Measurements from ENCODE around the gene GPC6. TPM values are rescaled to one million over a fixed set of nuclear protein-coding genes. Genes with fewer than 3 reads are reported as not detected.

GPC6 gene
- polyA plus RNA-seq, 4 donors = 0.22 to 45.0 (median 1.4) TPM

- DNase-seq (no peak), FAIRE-seq (no peak)
- Histone ChIP-seq H3K27ac (ENCODE audit: low read depth in 1 of 3, low read length in 2 of 3) (no peak overlapping the region), H3K4me3 (ENCODE audit: low read depth in 1 of 3, low read length in 3 of 3) (no peak overlapping the region), H3K36me3 (ENCODE audit: control insufficient read depth in 3 of 3, insufficient read depth in 2 of 3, low read depth in 1 of 3, low read length in 3 of 3) (no peaks in the 10 kb centered on the region), H3K27me3 (ENCODE audit: control insufficient read depth in 3 of 3, insufficient read depth in 3 of 3, low read length in 3 of 3) (no peaks in the 10 kb centered on the region), H3K4me1 (ENCODE audit: control insufficient read depth in 3 of 3, insufficient read depth in 2 of 3, low read depth in 1 of 3, low read length in 2 of 3) (no peaks in the 10 kb centered on the region), H3K9me3 (ENCODE audit: control insufficient read depth in 2 of 2, insufficient read depth in 1 of 2, low read depth in 1 of 2, low read length in 1 of 2) (no peaks in the 10 kb centered on the region)
- 81 to 88% (median 88%) methylated on average over 3 of the region's 3 CpGs for WGBS, 3 donors
Measured at GRCh38 chr13:94267581-94268366, 1041.2 kb downstream of the GPC6 start.

DNA sequence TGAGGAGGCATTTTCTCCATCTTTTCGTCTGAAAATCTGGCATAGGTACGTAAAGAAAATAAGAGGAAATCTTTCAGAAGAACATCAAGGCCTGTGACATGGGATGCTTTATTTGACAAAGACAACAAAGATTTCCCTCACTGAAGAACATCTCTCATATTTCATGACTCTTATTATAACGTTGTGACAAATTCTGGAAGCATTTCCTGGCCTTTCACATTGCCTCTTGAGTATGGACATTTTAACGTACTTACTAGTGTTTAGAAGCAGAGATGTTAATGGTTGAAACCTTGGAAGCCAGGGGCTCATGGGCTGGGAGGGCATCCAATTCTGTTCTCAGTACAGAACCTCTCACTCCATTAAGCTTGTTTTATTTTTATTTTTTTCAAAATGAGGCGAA lies 1042.1 kb downstream of the GPC6 start:
- Histone ChIP-seq H3K36me3 (ENCODE audit: control insufficient read depth in 3 of 3, insufficient read depth in 2 of 3, low read depth in 1 of 3, low read length in 3 of 3) (no peaks in the 10 kb centered on the region), H3K27ac (ENCODE audit: low read depth in 1 of 3, low read length in 2 of 3) (no peak overlapping the region), H3K4me3 (ENCODE audit: low read depth in 1 of 3, low read length in 3 of 3) (no peak overlapping the region), H3K4me1 (ENCODE audit: control insufficient read depth in 3 of 3, insufficient read depth in 2 of 3, low read depth in 1 of 3, low read length in 2 of 3) (no peaks in the 10 kb centered on the region), H3K27me3 (ENCODE audit: control insufficient read depth in 3 of 3, insufficient read depth in 3 of 3, low read length in 3 of 3) (no peaks in the 10 kb centered on the region), H3K9me3 (ENCODE audit: control insufficient read depth in 2 of 2, insufficient read depth in 1 of 2, low read depth in 1 of 2, low read length in 1 of 2) (no peaks in the 10 kb centered on the region)
- WGBS, 3 donors = 66 to 86% (median 85%) methylated on average over 5 of the region's 5 CpGs
- no peak for DNase-seq
- FAIRE-seq = no peak

DNA sequence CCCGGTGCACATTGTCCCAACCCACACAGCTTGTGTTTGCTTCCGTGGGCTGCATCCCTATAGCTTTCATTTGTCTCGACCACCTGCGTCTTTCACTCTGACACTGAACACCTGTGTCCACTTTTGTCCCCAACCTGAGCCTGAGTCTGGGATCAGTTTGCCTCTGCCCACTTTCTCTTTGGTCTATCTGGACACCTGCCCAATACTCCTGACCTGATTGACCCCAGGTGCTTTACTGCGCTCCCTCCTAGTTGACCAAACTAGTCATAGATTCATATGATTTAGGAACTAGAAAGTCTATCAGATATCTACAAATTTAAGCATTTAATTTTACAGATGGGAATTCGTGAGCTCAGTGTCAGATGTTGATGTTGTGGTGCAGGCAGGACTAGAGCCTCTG lies 1043.0 kb downstream of the GPC6 start:
- H3K4me3 ChIP-seq (ENCODE audit: low read depth in 1 of 3, low read length in 3 of 3) = no peak overlapping the region
- H3K27ac ChIP-seq (ENCODE audit: low read depth in 1 of 3, low read length in 2 of 3) = no peak overlapping the region
- FAIRE-seq (no peak), DNase-seq (no peak)
- WGBS, 3 donors = 74 to 84% (median 81%) methylated on average over 6 of the region's 6 CpGs
- no peaks in the 10 kb centered on the region for H3K9me3 ChIP-seq (ENCODE audit: control insufficient read depth in 2 of 2, insufficient read depth in 1 of 2, low read depth in 1 of 2, low read length in 1 of 2)
- no peaks in the 10 kb centered on the region for H3K4me1 ChIP-seq (ENCODE audit: control insufficient read depth in 3 of 3, insufficient read depth in 2 of 3, low read depth in 1 of 3, low read length in 2 of 3)
- no peaks in the 10 kb centered on the region for H3K36me3 ChIP-seq (ENCODE audit: control insufficient read depth in 3 of 3, insufficient read depth in 2 of 3, low read depth in 1 of 3, low read length in 3 of 3)
- no peaks in the 10 kb centered on the region for H3K27me3 ChIP-seq (ENCODE audit: control insufficient read depth in 3 of 3, insufficient read depth in 3 of 3, low read length in 3 of 3)

GRCh38 chr13:94270556-94270955 lies 1043.9 kb downstream of the GPC6 start:
- 91 to 97% (median 94%) methylated on average over 2 of the region's 2 CpGs for WGBS, 3 donors
- FAIRE-seq = no peak
- no peaks in the 10 kb centered on the region for H3K9me3 ChIP-seq (ENCODE audit: control insufficient read depth in 2 of 2, insufficient read depth in 1 of 2, low read depth in 1 of 2, low read length in 1 of 2)
- H3K4me1 ChIP-seq (ENCODE audit: control insufficient read depth in 3 of 3, insufficient read depth in 2 of 3, low read depth in 1 of 3, low read length in 2 of 3) = no peaks in the 10 kb centered on the region
- H3K27me3 ChIP-seq (ENCODE audit: control insufficient read depth in 3 of 3, insufficient read depth in 3 of 3, low read length in 3 of 3) = no peaks in the 10 kb centered on the region
- H3K27ac ChIP-seq (ENCODE audit: low read depth in 1 of 3, low read length in 2 of 3) = no peak overlapping the region
- no peak overlapping the region for H3K4me3 ChIP-seq (ENCODE audit: low read depth in 1 of 3, low read length in 3 of 3)
- no peaks in the 10 kb centered on the region for H3K36me3 ChIP-seq (ENCODE audit: control insufficient read depth in 3 of 3, insufficient read depth in 2 of 3, low read depth in 1 of 3, low read length in 3 of 3)
- no peak for DNase-seq

DNA sequence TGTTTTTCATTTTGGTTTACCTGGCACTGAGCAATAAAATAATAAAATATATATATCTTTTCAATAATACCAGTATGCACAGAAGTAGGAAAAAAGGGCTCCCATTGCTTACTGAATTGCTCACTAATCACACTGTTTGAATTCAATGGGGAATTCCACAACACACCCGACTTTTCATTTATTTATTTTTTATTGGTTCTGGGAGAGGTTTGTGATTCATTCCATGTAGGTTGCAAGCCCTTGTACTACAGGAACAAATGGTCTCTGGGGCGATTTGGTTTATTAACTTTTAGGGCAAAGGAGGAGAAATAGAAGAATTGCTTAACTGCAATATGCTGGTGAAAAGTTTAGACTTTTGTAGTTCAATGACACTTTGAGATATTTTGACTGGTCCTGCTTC lies 1045.4 kb downstream of the GPC6 start:
- H3K4me1 ChIP-seq (ENCODE audit: control insufficient read depth in 3 of 3, insufficient read depth in 2 of 3, low read depth in 1 of 3, low read length in 2 of 3) = no peaks in the 10 kb centered on the region
- H3K9me3 ChIP-seq (ENCODE audit: control insufficient read depth in 2 of 2, insufficient read depth in 1 of 2, low read depth in 1 of 2, low read length in 1 of 2) = no peaks in the 10 kb centered on the region
- H3K27ac ChIP-seq (ENCODE audit: low read depth in 1 of 3, low read length in 2 of 3) = no peak overlapping the region
- no peaks in the 10 kb centered on the region for H3K36me3 ChIP-seq (ENCODE audit: control insufficient read depth in 3 of 3, insufficient read depth in 2 of 3, low read depth in 1 of 3, low read length in 3 of 3)
- H3K27me3 ChIP-seq (ENCODE audit: control insufficient read depth in 3 of 3, insufficient read depth in 3 of 3, low read length in 3 of 3) = no peaks in the 10 kb centered on the region
- no peak overlapping the region for H3K4me3 ChIP-seq (ENCODE audit: low read depth in 1 of 3, low read length in 3 of 3)
- FAIRE-seq (no peak), DNase-seq (no peak)
- 56 to 65% (median 62%) methylated on average over 2 of the region's 2 CpGs for WGBS, 3 donors

DNA sequence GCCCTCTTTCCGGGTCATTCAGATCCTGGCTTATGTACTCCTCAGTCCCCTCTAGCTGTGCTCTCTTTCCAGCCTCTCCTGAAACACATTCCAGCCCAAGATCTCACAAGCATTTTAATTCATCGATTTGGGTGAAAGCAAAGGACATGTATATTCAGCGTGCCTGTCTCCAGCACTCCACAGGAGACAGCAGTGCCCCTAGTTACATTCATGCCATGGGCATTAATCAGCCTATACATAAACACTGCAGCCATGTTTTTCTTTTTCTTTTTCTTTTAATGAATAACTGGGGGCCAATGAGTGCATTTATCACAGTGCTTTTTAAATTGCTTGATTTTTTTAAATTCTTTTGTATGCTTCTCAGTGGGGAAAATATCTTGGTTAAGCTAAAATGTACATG lies 1053.7 kb downstream of the GPC6 start:
- DNase-seq (no peak), FAIRE-seq (no peak)
- no peak overlapping the region for H3K4me3 ChIP-seq (ENCODE audit: low read depth in 1 of 3, low read length in 3 of 3)
- WGBS, 3 donors = 63 to 74% (median 73%) methylated on average over 3 of the region's 3 CpGs
- H3K27ac ChIP-seq (ENCODE audit: low read depth in 1 of 3, low read length in 2 of 3) = no peak overlapping the region
- H3K9me3 ChIP-seq (ENCODE audit: control insufficient read depth in 2 of 2, insufficient read depth in 1 of 2, low read depth in 1 of 2, low read length in 1 of 2) = no peaks in the 10 kb centered on the region
- H3K4me1 ChIP-seq (ENCODE audit: control insufficient read depth in 3 of 3, insufficient read depth in 2 of 3, low read depth in 1 of 3, low read length in 2 of 3) = no peaks in the 10 kb centered on the region
- no peaks in the 10 kb centered on the region for H3K36me3 ChIP-seq (ENCODE audit: control insufficient read depth in 3 of 3, insufficient read depth in 2 of 3, low read depth in 1 of 3, low read length in 3 of 3)
- H3K27me3 ChIP-seq (ENCODE audit: control insufficient read depth in 3 of 3, insufficient read depth in 3 of 3, low read length in 3 of 3) = no peaks in the 10 kb centered on the region

DNA sequence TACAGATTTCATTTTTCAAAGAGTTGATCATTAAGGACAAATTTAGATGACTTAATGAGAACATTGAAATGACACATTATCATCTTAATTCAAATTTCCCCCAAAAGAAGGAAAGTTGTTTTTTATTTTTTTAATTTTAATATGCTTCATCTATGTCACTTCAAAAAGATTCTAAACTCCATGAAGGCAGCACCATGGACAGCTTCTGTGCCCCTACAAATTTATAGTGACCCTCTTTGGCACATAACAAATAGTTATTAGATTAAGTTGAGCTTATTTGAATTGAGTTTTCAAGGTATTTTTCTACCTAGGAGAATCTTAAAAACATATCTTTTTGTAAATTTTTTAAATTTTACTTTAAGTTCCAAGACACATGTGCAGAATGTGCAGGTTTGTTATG lies 1054.2 kb downstream of the GPC6 start:
- no peaks in the 10 kb centered on the region for H3K27me3 ChIP-seq (ENCODE audit: control insufficient read depth in 3 of 3, insufficient read depth in 3 of 3, low read length in 3 of 3)
- FAIRE-seq (no peak), DNase-seq (no peak)
- no peaks in the 10 kb centered on the region for H3K4me1 ChIP-seq (ENCODE audit: control insufficient read depth in 3 of 3, insufficient read depth in 2 of 3, low read depth in 1 of 3, low read length in 2 of 3)
- H3K36me3 ChIP-seq (ENCODE audit: control insufficient read depth in 3 of 3, insufficient read depth in 2 of 3, low read depth in 1 of 3, low read length in 3 of 3) = no peaks in the 10 kb centered on the region
- H3K27ac ChIP-seq (ENCODE audit: low read depth in 1 of 3, low read length in 2 of 3) = no peak overlapping the region
- no peaks in the 10 kb centered on the region for H3K9me3 ChIP-seq (ENCODE audit: control insufficient read depth in 2 of 2, insufficient read depth in 1 of 2, low read depth in 1 of 2, low read length in 1 of 2)
- no peak overlapping the region for H3K4me3 ChIP-seq (ENCODE audit: low read depth in 1 of 3, low read length in 3 of 3)

GRCh38 chr13:94286581-94286980 lies 1060.0 kb downstream of the GPC6 start:
- no peak overlapping the region for H3K4me3 ChIP-seq (ENCODE audit: low read depth in 1 of 3, low read length in 3 of 3)
- H3K27me3 ChIP-seq (ENCODE audit: control insufficient read depth in 3 of 3, insufficient read depth in 3 of 3, low read length in 3 of 3) = no peaks in the 10 kb centered on the region
- H3K9me3 ChIP-seq (ENCODE audit: control insufficient read depth in 2 of 2, insufficient read depth in 1 of 2, low read depth in 1 of 2, low read length in 1 of 2) = no peaks in the 10 kb centered on the region
- DNase-seq (no peak), FAIRE-seq (no peak)
- no peak overlapping the region for H3K27ac ChIP-seq (ENCODE audit: low read depth in 1 of 3, low read length in 2 of 3)
- no peaks in the 10 kb centered on the region for H3K36me3 ChIP-seq (ENCODE audit: control insufficient read depth in 3 of 3, insufficient read depth in 2 of 3, low read depth in 1 of 3, low read length in 3 of 3)
- no peaks in the 10 kb centered on the region for H3K4me1 ChIP-seq (ENCODE audit: control insufficient read depth in 3 of 3, insufficient read depth in 2 of 3, low read depth in 1 of 3, low read length in 2 of 3)
- 74 to 77% (median 76%) methylated on average over 3 of the region's 3 CpGs for WGBS, 3 donors

Data from small intestine (tissue), 7 donors.